IMR-90 (cell line): ENCODE results near the gene MUC20.

Experiments used
- BHLHE40 ChIP-seq: fragments of 150-350 bp; IDR thresholded peaks from 2 replicates; pipeline ENCODE4 v1.6.1; 2016; ENCODE audit warnings: mild to moderate bottlenecking, low read depth, low read length
- CEBPB ChIP-seq: IDR thresholded peaks from 2 replicates; pipeline ENCODE4 v1.6.1; 2012; ENCODE audit warnings: low read depth, low read length, improper control_type of control experiment
- MAFK ChIP-seq: IDR thresholded peaks from 2 replicates; pipeline ENCODE4 v1.6.1; 2012; ENCODE audit warnings: low read depth, low read length, improper control_type of control experiment
- MAZ ChIP-seq: IDR thresholded peaks from 2 replicates; pipeline ENCODE4 v1.6.1; 2012; ENCODE audit warnings: low read depth, mild to moderate bottlenecking, low read length, improper control_type of control experiment, moderate library complexity, borderline replicate concordance
- MXI1 ChIP-seq: IDR thresholded peaks from 2 replicates; pipeline ENCODE4 v1.6.1; 2012; ENCODE audit warnings: low read depth, mild to moderate bottlenecking, low read length, moderate library complexity, borderline replicate concordance
- POLR2A ChIP-seq: IDR thresholded peaks from 2 replicates; pipeline ENCODE4 v1.6.1; 2012; ENCODE audit warnings: mild to moderate bottlenecking, low read depth, low read length
- RAD21 ChIP-seq: IDR thresholded peaks from 2 replicates; pipeline ENCODE4 v1.6.1; 2012; ENCODE audit warnings: low read length, improper control_type of control experiment
- RCOR1 ChIP-seq: IDR thresholded peaks from 2 replicates; pipeline ENCODE4 v1.6.1; 2012; ENCODE audit warnings: mild to moderate bottlenecking, low read length, improper control_type of control experiment; ENCODE audit not compliant: insufficient replicate concordance
- RFX5 ChIP-seq: IDR thresholded peaks from 2 replicates; pipeline ENCODE4 v1.8.0; 2012; ENCODE audit warnings: low read depth, mild to moderate bottlenecking, low read length, moderate library complexity
- SMC3 ChIP-seq: fragments of 150-350 bp; IDR thresholded peaks from 2 replicates; pipeline ENCODE4 v1.6.1; 2016; ENCODE audit warnings: low read depth, mild to moderate bottlenecking, antibody characterized with exemption, low read length, moderate library complexity
- TF ChIP-seq, protein P1 (sequence below): conservative IDR thresholded peaks from 2 replicates; pipeline ENCODE4 v1.5.1; 2012; ENCODE audit warnings: mild to moderate bottlenecking, low read depth, low read length, improper control_type of control experiment
- TF ChIP-seq, protein P2 (sequence below): fragments of 150-350 bp; IDR thresholded peaks from 2 replicates; pipeline ENCODE4 v1.6.1; 2017; ENCODE audit warnings: mild to moderate bottlenecking, antibody characterized with exemption, low read length, low read depth
- TF ChIP-seq, protein P3 (sequence below): fragments of 150-350 bp; IDR thresholded peaks from 2 replicates; pipeline ENCODE4 v1.6.1; 2016; ENCODE audit warnings: low read depth, mild to moderate bottlenecking, low read length, moderate library complexity, borderline replicate concordance

DNA sequence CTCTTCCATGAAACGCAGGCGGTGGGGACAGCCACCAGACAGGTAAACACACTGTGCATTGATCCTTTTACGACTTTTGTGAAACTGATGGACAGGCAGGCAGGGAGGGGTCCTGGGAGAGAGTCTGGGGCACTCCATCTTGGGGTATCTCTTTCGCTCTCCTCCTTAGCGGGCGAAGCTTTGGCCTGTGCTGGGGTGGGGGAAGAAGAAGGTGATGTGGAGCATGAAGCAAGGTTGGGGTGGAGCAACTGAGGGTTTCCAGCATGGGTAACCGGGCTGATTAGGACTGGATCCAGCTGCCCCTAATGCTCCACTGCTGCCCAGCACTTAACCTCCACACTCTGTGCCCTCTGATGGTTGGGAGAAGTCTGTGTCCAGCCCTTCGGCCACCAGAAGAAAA lies 25.6 kb downstream of the MUC20 start:
- TF ChIP-seq MXI1, result no peak
- TF ChIP-seq RCOR1, result no peak
- TF ChIP-seq, protein P1, sequence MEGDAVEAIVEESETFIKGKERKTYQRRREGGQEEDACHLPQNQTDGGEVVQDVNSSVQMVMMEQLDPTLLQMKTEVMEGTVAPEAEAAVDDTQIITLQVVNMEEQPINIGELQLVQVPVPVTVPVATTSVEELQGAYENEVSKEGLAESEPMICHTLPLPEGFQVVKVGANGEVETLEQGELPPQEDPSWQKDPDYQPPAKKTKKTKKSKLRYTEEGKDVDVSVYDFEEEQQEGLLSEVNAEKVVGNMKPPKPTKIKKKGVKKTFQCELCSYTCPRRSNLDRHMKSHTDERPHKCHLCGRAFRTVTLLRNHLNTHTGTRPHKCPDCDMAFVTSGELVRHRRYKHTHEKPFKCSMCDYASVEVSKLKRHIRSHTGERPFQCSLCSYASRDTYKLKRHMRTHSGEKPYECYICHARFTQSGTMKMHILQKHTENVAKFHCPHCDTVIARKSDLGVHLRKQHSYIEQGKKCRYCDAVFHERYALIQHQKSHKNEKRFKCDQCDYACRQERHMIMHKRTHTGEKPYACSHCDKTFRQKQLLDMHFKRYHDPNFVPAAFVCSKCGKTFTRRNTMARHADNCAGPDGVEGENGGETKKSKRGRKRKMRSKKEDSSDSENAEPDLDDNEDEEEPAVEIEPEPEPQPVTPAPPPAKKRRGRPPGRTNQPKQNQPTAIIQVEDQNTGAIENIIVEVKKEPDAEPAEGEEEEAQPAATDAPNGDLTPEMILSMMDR, result no peak
- TF ChIP-seq SMC3, result no peak
- TF ChIP-seq POLR2A, result no peak
- TF ChIP-seq RAD21, result no peak
- TF ChIP-seq CEBPB, result no peak
- no peak for TF ChIP-seq MAFK
- TF ChIP-seq RFX5, result no peak
- TF ChIP-seq BHLHE40, result no peak
- no peak for TF ChIP-seq MAZ
- TF ChIP-seq, protein P2, sequence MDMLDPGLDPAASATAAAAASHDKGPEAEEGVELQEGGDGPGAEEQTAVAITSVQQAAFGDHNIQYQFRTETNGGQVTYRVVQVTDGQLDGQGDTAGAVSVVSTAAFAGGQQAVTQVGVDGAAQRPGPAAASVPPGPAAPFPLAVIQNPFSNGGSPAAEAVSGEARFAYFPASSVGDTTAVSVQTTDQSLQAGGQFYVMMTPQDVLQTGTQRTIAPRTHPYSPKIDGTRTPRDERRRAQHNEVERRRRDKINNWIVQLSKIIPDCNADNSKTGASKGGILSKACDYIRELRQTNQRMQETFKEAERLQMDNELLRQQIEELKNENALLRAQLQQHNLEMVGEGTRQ, result no peak
- TF ChIP-seq, protein P3, sequence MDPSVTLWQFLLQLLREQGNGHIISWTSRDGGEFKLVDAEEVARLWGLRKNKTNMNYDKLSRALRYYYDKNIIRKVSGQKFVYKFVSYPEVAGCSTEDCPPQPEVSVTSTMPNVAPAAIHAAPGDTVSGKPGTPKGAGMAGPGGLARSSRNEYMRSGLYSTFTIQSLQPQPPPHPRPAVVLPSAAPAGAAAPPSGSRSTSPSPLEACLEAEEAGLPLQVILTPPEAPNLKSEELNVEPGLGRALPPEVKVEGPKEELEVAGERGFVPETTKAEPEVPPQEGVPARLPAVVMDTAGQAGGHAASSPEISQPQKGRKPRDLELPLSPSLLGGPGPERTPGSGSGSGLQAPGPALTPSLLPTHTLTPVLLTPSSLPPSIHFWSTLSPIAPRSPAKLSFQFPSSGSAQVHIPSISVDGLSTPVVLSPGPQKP, result no peak
